GM18507 (cell line): ENCODE data around the gene CTCF.

Source experiments
- DNase-seq: peaks from one replicate; pipeline ENCODE4 v3.0.0; 2011; ENCODE audit warnings: low read depth; ENCODE audit not compliant: insufficient read length; ENCODE audit errors: extremely low spot score
- FAIRE-seq: peaks from 2 replicates; lab custom pipeline; 2011; peaks lifted over from hg19 to GRCh38; lab: Jason Lieb, UNC

CTCF gene

DNA sequence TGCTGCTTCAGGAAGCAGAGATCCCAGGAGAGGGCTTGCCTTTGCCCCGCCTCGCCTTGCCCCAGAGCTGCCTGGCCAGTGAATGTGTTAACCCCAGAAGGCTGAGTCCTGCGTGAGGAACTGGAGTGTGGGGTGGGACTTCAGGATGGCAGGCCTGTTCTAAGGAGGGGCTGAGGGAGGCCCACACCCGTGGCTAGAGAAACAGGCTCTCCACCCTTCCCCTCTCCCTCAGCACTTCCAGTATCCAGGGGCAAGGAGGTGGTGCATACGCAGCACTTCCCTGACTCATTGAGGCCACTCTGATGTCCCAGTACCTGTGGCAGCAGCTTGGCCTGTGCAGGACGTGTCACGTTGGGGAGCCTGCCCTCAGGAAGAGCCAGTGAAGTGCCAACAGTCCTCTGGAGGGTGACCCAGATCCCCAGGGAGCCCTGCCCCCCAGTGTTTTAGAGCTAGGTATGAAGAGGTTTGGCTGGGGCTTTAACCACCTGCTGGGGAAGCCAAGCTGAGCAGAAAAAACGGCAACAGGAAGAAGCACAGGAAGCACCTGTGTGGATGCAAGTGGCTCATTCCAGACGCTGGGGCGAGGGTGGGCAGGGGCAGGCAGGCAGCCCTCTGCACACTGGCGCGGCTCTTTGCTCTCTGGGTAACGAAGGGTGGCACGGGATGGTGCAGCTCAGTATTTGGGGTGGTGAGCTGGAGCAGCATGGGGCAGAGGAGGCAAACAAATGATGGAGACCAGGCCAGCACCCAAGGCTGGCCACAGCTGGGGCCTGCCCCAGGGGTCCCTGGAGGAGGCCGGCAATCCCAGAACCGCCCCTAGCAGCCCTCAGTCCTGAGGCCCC lies 14.7 kb upstream of the CTCF start:
- FAIRE-seq (no peak), DNase-seq (no peak)

DNA sequence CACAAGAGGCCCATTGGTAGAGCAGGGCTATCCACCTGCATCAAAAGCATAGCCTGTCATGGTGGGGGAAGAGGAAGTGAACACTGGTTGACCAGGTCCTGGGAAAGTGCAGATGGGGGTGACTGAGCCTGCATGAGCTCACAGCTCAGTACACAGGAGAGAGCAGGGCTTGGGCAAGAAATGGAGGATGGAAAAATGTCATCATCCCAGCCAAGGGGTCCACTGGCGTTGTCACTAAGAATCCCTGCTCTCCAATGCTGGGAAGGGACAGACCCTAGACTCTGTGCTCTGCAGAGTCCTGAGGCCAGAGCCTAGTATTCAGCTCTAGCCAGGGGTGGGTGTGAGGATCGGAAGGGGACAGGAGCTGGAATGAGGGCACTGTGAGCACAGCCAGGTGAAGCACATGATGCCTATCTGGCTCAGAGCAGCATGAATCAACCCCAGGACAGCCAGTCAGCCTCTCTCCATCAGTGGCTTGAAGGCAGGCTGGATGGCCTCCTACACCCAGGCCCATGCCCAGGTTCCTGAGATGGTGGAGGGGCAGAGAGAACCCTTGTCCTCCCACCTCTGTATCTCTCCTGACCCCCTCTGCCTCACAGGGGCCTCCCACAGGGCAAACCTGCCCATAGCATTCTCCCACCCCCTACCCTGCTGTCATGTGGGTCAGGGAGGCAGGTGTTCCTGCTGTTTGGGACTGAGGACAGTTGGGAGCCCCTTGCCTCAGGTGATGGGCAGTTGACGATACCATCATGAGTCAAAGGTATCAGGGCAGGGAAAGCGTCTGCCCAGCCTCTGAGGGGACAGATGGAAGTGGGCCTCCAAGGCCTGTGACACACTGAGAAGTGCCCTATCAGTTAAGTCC lies 13.8 kb upstream of the CTCF start:
- DNase-seq, result no peak
- FAIRE-seq, result peak; percentile 85

DNA sequence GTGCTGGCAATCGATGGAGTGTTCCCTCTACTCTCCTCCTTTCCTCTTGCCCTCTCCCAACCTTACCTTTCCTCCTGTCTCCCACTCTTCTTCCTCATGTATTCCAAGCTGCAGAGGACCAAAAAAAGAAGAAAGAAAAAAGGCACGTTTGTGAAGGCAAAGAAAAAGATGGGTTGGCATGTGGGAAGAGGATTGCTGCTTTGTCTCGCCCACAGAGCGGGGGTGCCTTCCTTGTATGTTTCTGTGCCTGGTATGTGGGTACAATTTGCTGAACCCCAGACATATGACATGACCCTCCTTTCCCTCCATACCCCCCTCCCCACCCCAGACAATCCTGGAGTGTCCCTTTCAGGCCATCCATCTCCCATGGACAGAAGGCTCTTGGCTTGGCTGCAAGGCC lies 13.1 kb upstream of the CTCF start:
- FAIRE-seq (no peak), DNase-seq (no peak)

DNA sequence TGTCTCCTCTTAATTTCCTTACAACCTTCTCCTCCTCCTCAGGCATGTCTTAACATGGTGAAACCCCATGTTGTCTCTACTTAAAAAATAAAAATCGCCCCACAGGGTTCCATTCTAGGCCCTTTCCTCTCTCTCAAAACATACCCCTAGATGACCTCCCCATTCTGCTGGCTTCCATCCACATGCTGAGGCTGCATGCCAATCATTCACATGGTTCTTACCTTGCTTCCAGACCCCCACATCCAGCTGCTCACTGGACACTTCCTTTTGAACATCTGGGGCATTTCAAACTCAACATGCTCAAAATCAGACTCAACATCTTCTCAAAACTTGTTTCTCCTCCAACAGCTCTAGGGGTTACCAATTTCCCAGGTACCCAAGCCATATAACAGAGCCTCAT lies 12.4 kb upstream of the CTCF start:
- no peak for FAIRE-seq
- DNase-seq, result no peak

DNA sequence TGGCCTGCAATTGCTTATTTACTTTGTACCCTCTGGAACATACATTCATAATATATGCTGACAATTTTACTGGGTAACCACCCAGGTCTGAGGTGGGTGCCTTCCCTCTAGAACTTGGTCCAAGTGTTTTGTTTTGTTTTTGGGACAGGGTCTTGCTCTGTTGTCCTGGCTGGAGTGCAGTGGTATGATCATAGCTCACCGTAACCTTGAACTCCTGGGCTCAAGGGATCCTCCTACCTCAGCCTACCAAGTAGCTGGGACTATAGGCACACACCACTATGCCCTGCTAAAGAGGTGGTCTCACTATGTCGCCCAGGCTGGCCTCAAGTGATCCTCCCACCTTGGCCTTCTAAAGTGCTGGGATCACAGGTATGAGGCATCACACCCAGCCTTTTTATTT lies 11.2 kb upstream of the CTCF start:
- FAIRE-seq (no peak), DNase-seq (no peak)

DNA sequence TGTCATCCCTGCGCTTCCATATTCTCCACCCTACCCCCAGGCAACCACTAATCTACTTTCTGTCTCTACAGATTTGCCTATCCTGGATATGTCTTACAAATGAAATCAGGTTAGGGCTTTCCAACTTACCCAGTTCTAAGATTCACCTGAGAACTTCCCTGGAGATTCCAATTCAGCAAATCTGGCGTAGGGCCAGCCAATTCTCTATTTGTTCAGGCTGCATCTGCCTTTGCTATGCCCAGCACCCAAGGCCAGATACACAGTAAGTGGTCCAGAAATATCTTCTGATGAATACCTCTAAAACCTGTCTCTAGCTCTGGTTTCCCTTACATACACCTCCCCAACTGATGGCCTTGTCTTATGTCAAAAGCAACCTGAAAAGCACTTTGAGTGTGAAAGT lies 10.4 kb upstream of the CTCF start:
- DNase-seq (no peak), FAIRE-seq (no peak)

DNA sequence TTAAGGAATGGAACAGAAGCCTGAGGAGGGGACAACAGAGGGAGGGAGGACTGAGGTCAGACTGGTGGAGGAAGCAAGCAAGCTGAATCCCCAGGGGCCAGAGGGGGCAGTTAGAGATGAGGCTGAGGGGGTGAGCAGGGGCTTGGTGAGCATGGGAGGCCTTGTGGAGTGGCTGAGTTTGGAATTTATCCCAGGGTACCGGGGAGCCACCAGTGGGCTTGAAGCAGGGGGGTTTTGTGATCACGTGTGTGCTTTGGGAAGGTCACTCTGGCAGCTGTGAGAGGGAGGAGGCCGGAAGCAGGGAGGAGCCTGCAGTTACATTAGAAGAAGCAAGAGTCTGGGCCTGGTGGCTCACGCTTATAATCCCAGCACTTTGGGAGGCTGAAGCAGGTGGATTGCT lies 9.8 kb upstream of the CTCF start:
- no peak for FAIRE-seq

DNA sequence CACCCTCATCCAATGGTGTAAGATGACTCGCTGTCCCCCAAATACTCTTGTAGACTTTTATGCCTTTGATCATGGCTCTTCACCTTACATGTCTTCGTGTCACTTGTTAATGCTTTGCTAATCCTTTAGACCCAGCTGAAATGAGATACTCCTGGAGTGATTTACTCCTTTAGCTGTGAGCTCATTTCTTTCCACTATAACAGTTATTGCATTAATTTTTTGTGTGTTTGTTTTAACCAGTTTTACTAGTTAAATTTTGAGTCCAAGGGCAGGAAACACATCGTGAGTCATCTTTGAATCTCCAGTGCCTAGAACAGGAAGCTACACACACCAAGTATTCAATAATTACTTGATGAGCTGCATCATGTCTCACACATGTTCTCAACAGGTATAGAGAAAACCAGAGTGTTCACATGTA lies 6.5 kb upstream of the CTCF start:
- no peak for DNase-seq
- FAIRE-seq, result peak; percentile 71

More for the DNA sequence above, 9.8 kb upstream of the CTCF start:
- no peak for DNase-seq

DNA sequence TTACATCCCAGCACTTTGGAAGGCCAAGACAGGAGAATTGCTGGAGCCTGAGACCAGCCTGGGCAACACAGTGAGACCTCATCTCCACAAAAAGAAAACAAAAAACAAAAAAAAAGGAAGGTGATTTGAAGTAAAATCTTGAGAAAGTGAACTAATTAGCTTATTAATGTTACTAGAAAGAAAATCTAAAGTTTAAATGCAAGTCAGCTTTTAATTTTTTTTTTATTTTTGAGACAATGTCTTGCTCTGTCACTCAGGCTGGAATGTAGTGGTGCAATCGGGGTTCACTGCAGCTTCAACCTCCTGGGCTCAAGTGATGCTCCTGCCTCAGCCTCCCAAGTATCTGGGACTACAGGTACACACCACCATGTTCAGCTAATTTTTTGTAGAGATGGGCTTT lies 3.5 kb upstream of the CTCF start:
- FAIRE-seq, result no peak
- DNase-seq, result no peak

DNA sequence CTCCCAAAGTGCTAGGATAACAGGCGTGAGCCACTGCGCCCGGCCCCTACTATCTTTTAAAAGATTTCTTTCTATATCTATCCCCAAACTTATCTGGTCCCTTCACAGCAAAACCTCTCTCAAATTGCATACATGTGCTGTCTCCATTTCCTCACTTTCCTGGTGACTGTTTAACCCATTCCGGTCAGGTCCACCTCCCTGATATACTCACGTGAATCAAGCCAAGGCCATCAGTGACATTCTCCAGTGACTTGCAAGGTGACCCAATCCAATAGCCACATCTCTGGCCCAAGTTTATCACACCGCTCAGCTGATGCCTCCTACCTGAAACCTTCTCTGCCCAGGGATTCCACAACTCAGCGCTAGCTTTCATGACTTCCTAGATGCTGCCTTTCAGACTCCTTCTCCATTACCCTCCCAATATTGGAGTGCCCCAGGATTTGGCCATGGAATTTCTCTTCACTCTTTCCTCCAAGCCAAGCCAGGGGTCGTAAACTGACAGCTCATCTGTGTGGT lies 1.4 kb upstream of the CTCF start:
- no peak for FAIRE-seq
- DNase-seq, result no peak

DNA sequence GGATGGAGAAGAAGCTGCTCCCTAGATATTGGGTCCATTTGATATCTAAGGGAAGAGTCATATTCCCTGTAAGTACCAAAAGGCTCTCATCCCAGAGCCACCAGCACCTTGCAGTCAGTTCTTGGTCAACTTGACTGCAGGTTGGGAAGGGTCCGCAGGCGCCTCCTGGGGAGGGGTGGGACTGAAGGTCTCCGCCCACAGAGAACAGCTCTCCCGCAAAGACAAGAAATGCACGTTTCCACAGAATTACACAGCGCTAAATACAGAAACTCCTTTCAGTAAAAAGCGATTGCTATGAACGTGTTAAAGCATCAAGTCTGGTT lies 864 bp upstream of the CTCF start:
- DNase-seq (no peak), FAIRE-seq (no peak)

DNA sequence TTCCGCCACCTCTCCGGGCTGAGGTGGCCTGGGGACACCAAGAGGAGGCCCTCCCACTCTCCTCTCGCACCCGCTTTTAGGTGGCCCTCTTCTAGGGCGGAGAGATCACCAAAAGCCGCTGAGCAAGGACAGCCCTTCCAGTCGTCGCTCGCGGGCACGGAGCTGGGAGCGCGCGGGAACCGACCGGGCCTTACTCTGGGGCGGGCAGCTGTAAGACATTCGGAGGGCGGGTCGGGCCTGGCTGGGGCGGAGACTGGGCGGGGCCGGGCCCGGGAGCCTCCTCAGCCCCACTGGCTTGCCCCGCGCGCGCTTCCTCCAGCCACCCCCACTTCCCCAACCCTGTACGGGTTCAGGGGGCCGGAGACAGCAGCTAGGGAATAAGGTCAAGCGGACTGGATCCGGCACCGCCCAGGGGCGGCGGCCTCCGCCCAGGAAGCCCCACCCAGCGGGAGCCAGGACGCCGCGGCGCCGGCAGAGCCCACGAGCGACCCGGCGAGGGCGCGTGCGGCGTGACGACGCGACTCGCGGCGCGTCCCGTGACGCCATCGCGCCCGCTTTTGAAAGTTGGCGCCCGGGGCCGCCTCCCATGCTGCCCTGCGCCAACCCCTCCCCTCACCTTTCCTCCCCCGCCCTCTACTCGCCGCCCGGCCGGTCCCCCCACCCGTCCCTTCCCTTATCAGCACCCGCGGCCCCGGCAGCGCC lies 351 bp upstream of the CTCF start:
- peak; percentile 91 for FAIRE-seq
- DNase-seq, result peak; percentile 91

DNA sequence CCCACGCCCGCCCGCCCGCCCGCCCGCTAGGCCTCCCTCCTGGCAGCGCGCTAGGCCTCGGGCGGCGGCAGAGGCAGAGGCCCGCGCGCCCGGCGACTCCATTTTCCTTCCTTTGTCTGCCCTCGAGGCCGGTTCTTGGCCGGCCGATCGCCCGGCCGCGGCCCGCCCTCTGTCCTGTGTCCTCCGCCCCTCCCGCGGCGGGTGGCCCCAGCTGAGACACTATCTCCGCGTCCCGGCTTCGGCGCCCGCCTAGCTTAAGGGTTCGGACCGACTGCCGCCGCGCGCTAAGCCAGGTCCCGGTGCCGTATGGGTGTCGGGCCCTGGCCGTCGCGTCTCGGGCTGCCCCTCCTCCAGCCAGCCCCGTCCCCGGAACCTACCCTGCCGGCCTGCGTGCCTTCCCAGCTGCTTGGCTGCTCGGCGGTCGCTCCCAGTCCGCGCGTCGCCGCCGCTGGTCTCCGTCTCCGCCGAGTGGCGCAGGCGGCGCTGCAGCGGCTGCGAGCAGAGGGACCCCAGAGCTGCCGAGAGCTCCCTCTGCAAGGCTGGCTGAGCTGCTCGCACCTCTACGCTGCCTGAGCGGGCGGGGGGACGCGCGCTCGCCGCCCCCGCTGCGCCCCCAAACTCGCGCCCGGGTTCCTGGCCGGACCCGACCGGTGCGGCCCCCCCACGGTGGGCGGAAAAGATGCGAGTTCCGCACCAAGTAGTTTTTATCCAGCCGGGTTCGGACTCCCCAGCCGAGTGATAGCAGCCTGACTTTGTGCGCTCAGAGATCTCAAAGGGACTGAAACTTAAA lies 787 bp downstream of the CTCF start:
- DNase-seq, result no peak
- peak; percentile 12 for FAIRE-seq

DNA sequence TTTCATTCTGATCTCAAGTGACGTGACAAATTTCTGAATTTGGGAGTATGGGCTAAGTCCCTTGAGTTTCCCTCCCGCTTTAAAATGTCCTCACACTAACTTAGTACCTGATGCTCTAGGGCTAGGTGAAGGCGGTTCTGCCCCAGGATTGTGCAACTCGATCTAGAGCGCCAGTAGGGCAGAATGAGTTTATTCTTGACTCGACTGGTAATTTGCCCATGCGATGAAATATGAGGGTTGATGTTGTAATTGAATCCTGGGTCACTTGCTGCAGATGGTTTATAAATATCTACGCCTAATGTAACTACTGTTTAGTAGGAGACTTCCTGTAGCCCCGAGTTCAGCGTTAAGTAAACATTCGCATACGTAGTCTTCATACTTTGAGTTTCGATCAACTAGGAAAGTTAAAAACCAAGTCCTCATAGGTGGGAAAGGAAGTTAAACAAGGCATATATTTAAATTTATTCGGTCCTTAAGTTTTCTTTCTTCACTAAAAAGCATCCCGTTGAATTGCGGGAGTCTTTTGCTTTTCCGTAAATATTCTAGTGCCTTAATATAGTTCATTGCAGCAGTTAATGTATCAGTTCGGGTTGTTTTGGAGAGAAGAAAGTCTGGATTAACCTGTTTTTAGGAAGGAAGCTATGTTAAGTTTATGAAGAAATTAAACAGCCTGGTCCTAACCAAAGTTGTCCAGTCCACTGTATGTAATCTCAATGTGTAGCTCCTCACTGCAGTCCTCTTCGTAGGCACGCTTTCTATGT lies 1.6 kb downstream of the CTCF start:
- DNase-seq, result no peak
- peak; percentile 84 for FAIRE-seq

DNA sequence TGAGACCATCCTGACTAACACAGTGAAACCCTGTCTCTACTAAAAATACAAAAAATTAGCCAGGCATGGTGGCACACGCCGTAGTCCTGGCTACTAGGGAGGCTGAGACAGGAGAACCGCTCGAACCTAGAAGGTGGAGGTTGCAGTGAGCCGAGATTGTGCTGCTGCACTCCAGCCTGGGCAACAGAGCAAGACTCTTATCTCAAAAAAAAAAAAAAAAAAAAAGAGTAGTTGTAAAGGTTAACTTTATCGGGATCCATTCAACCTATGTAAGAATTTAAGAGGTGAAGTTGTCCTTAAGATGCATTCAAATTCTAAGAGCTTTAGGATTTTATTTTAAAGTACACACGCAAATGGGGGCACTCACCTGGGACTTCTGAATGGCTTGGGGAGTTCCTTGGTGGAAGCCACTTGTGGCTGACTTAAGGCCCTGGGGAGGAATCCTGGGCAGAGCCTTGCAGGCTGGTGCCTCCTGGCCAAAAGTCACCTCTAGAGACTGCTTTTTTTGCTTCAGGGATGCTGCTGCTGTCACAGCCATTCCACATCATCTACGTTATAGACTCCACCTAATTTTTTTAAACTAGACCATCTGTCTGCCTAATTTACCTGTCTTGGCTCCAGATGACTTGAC lies 3.3 kb downstream of the CTCF start:
- FAIRE-seq (peak; percentile 9), DNase-seq (no peak)

DNA sequence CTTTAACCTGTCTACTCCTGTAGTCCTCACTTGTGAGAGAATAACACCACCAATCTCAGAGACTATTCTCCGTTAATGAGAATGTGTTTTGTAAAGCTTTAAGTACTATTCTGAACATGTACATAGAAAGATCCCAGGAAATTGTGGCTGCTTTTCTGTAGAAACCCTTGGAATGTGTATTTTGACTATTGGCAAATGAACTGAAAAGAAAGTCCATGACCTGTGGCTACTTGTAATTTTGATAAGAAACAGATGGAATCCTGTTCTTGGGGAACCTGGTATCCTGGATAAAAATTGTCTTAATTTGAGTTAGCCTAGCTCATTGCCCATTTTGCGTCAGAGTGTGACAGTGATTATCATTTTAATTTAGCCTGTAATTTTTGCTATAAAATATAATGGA lies 9.1 kb downstream of the CTCF start:
- no peak for DNase-seq
- no peak for FAIRE-seq

DNA sequence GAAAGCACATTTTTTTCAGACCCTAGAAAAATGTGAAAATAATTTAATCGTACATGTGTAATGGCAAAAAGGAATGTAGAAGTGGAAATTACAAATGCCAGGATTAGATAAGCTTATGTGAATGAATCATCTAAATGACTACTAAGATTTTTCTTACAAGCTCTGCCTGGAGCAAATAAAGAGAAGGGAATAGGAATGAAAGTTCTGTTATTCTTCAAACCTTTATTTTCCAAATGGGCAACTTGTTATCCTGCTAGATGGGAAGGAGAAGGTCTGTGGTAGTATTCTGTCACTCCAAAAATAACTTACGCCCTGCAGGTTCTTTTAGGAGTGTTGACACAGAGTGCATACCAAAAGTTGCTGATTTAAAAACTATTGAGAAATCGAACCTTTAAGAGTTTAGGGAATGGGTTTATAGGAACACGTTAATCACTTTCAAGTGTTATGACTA lies 9.7 kb downstream of the CTCF start:
- DNase-seq, result no peak
- FAIRE-seq, result no peak

DNA sequence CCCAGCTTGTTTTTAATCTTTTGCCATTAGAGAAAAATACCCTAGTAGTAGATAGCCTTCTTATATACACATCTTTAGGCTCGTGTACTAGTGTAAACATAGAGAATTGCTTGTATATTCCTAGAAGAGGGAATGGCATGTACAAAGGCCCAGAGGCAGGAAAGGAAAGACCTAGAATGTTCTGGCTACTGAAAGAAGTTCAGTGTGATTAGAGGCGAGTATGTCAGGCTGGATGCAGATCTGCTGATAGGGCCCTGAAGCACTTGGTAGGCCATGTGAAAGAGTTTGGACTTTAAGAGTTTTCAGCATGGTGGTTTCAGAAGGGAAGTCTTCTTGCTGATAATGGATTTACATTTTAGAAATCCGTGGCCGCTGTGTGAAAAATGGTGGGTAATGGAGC lies 17.4 kb downstream of the CTCF start:
- DNase-seq, result no peak

More for the DNA sequence above, 17.4 kb downstream of the CTCF start:
- no peak for FAIRE-seq
